Measurements from ENCODE around the gene CMSS1.

- TF ChIP-seq POLR2A (IDR thresholded peaks at IDR 0.05) (no peak), CTCF (IDR thresholded peaks at IDR 0.05) (no peak)
These were observed 23.2 kb upstream of the CMSS1 start for GRCh38 chr3:99794485-99794884.

All from right lobe of liver (tissue), 4 donors.